Measurements from ENCODE around the gene MTX3.
A peak's percentile ranks its signal among the peaks of the same experiment; 100 is the strongest.

The MTX3 gene

GRCh38 chr5:79990598-79991507 is at the start of gene MTX3:
TSS of gene MTX3 (minus strand) at chr5:79991262. CDS start at chr5:79991238, 24 bp downstream.
- DNase-seq (ENCODE audit: low read depth), result peak; percentile 87

DNA sequence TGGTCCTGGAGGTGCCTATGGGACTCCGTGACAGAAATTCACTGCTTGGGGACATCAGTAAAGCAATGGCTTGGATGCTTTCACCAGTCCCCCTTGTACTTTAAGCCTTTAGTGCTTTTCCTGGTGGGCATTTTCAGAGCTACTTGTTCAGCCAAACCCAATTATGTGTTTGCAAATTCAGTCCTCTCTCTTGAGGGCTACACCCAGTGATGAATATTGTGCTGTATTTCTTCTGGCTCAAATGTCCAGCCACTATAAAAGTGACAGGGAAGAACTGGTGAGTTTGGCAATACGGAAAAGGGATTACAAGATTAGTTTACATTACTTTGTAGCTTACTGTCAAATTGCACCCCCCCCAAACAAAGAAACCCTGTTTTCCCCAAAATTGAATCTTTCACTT is 48.6 kb upstream of the MTX3 start:
- no peak for DNase-seq (ENCODE audit: low read depth)

DNA sequence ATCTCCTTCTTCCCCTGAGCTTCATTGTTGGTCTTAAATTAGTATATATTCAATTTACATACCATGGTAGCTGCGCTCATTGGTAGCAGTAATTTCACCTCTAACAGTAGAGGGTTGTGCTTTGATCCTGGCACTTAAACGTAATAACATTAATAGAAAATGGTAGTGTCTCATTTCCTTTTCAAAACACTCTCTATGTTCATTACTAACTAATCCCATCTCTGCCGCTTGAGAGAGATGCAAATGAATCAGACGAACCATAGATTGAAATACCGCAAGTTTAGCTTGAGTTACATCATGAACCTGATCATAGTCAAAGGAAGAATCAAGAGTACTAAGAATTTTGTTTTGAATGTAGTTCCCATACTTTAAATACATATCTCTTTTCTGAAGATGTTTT is 46.3 kb upstream of the MTX3 start:
- no peak for DNase-seq (ENCODE audit: low read depth)

- no peak for DNase-seq (ENCODE audit: low read depth)
These were observed 45.6 kb upstream of the MTX3 start for GRCh38 chr5:80036615-80037014.

DNA sequence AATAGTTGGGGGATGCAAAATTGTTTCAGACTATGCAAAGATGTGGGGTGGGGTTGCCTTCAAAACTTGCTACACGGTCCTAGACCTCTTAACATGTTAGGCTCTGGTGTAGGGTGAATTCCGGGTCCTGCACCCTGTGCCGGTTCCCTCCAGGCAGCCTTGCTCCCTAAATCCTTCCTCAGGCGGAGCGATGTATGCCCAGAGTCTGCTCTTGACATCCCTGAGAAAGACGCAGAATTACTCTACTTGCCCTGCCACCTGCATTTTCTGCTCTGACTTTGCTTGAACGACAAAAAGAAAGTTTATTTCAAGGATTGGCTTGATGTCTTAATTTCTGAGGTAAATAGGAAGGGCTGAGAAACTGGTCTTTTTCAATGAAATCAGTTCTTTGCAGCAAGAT is 44.8 kb upstream of the MTX3 start:
- no peak for DNase-seq (ENCODE audit: low read depth)

GRCh38 chr5:80034962-80035821 is 44.1 kb upstream of the MTX3 start, which contains the start of gene THBS4:
TSS of gene THBS4 (plus strand) at chr5:80035348. CDS start at chr5:80035538, 190 bp downstream.
- DNase-seq (ENCODE audit: low read depth), result no peak

- DNase-seq (ENCODE audit: low read depth), result no peak
These were observed 43.5 kb upstream of the MTX3 start for GRCh38 chr5:80034559-80034958.

- no peak for DNase-seq (ENCODE audit: low read depth)
These were observed 42.5 kb upstream of the MTX3 start for GRCh38 chr5:80033513-80033912.

DNA sequence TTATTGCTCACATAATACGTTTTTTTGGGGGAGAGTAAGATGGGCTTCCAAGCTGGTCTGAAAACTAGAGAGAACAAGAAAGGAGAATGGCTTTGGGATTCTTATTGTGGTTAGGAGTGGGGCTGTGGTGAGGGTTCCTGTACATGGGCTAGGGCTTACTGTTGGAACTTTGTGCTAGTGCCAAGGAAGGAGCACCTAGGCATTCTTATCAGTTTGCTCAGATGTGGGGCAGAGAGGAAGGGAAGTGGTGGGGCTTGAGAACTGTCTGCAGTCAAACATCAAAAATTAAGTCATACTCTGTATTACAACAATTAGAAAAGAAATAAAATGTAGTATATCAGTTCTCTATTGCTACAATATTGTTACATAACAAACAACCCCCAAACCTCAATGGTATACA is 40.0 kb upstream of the MTX3 start:
- no peak for DNase-seq (ENCODE audit: low read depth)

- no peak for DNase-seq (ENCODE audit: low read depth)
These were observed 35.8 kb upstream of the MTX3 start for GRCh38 chr5:80026841-80027240.

DNA sequence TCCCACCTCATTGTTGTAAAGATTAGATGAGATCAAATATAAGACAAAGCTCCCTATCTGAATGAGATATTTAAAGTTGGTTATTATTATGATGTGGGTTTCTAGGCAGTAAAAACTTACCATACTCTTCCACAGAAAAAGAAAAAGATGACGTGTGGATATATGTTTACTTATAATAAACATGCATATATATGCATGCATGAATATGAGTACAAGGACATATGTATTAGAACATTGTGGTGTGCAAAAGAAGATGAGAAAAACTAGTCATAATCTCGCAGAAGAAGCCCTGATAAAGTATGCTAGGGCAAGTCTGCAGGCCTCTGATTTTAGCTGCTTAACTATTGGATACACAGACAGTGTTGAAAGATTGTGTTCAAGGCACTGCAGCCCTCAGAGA is 34.0 kb upstream of the MTX3 start:
- DNase-seq (ENCODE audit: low read depth), result no peak

- DNase-seq (ENCODE audit: low read depth), result no peak
These were observed 19.8 kb upstream of the MTX3 start for GRCh38 chr5:80010754-80011392.

- no peak for DNase-seq (ENCODE audit: low read depth)
These were observed 18.1 kb upstream of the MTX3 start for GRCh38 chr5:80008995-80009765.

DNA sequence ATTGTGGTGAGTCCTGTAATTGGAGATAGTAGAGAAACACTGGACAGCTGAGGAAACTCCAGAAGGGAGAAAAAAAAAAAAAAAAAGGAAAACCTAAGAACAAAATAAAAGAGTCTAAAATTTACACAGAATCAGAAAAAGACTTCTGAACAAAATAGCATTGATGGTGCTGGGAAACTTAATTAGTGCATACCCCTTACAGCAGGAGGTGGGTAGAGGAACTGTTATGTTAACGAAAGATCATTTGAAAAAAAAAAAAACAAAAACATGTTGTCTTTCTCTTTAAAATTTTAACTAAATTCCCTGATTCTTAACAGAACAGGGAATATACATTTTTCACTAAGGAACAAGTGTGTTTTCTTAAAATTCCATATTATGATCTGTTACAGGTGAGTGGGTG is 11.6 kb upstream of the MTX3 start:
- no peak for DNase-seq (ENCODE audit: low read depth)

DNA sequence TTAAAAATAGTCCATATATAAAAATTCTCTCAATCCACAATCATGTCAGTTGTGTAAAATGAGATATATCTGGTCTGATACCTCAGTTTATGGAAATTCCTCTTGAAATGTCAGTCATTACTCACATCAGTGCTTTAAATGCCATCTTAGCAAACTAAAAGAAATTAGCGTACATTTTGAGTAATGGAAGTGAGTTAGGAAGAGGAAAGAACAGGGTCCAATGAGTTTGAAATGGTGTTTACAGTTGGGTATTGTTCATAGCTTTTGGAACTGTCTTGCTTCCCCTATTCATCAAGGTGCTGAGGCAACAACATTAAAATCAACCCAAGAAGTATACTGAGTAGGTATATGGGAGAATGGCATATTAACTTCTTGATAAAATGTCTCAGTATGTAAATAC is 8.7 kb upstream of the MTX3 start:
- no peak for DNase-seq (ENCODE audit: low read depth)

GRCh38 chr5:79992891-79993657 is 2.0 kb upstream of the MTX3 start:
- no peak for DNase-seq (ENCODE audit: low read depth)

GRCh38 chr5:79990205-79990597 is 861 bp downstream of the MTX3 start:
- no peak for DNase-seq (ENCODE audit: low read depth)

GRCh38 chr5:79986260-79986659 is 4.8 kb downstream of the MTX3 start:
- no peak for DNase-seq (ENCODE audit: low read depth)

GRCh38 chr5:79985288-79985687 is 5.8 kb downstream of the MTX3 start:
- no peak for DNase-seq (ENCODE audit: low read depth)

DNA sequence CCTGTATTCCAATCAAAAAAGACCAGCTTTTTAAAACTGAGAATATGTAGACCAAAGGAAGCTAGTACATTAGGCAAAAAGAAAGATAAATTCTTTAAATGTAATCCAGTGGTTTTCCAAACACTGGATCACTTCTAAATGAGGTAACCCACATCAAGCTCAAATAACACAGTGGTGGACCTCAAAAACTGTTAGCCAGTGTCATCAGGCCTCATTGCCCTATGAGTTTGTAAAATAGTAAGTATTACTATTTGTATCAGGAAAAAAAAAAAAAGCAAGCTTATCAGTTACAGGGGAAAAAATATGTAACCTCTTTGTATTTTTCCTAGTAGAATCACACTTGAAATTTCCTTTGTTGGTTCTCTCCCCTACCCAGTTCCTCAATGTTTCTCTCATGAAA is 6.7 kb downstream of the MTX3 start:
- no peak for DNase-seq (ENCODE audit: low read depth)

DNA sequence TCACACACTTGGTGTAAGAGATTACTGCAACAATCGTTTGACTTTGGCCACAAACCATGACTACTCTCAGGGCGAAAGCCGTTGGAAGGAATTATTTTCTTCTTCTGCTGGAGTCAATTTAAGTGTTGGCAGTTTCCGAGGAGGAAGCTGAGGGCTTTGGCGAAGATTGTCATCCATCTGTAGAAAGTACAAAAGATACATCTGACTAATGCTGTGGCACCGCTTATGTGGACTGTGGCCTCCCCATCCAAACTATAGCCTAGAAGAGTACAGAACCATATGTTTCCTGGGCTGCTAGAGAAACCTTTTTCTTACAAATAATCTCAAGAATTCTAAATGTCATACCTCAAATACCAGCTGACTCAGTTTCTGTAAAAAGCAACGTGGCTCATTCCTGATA is 7.4 kb downstream of the MTX3 start:
- DNase-seq (ENCODE audit: low read depth), result no peak

Data from stimulated activated CD8-positive, alpha-beta memory T cell treated with anti-CD3 and anti-CD28 coated beads, Interleukin-7, amount 100 ng/mL, for 24 hours (primary cell).